Brain microvascular endothelial cell (primary cell): ENCODE results near the gene SLC5A3.

Experiments
- DNase-seq: peaks from one replicate; pipeline ENCODE4 v3.0.0-alpha.2; 2020
- H3K27ac ChIP-seq: fragments of 250-450 bp; sonication (Bioruptor Pico); 2 replicates; pipeline ENCODE4 v1.5.1; 2020; ENCODE audit warnings: mild to moderate bottlenecking, moderate library complexity
- H3K27me3 ChIP-seq: fragments of 250-450 bp; sonication (Bioruptor Pico); replicated peaks from 2 replicates; pipeline ENCODE4 v1.5.1; 2020; ENCODE audit warnings: mild to moderate bottlenecking
- H3K36me3 ChIP-seq: fragments of 250-450 bp; sonication (Bioruptor Pico); replicated peaks from 2 replicates; pipeline ENCODE4 v1.5.1; 2020; ENCODE audit warnings: mild to moderate bottlenecking
- H3K4me3 ChIP-seq: 2 replicates; pipeline ENCODE4 v1.5.1; 2011; ENCODE audit warnings: low read depth, mild to moderate bottlenecking, control low read depth, low read length, moderate library complexity
- in situ Hi-C: cut with HindIII; loops from 2 replicates; pipeline ENCODE4 v1.10.0; 2017; ENCODE audit warnings: low sequenced_read_pairs, low pct_ligation_motif_present
- TF ChIP-seq, protein P1 (sequence below): IDR thresholded peaks from 2 replicates; pipeline ENCODE4 v1.5.1; 2011; ENCODE audit warnings: low read depth, mild to moderate bottlenecking, moderate library complexity, low read length, control low read depth, inconsistent platforms; ENCODE audit errors: missing control alignments

SLC5A3 gene

DNA sequence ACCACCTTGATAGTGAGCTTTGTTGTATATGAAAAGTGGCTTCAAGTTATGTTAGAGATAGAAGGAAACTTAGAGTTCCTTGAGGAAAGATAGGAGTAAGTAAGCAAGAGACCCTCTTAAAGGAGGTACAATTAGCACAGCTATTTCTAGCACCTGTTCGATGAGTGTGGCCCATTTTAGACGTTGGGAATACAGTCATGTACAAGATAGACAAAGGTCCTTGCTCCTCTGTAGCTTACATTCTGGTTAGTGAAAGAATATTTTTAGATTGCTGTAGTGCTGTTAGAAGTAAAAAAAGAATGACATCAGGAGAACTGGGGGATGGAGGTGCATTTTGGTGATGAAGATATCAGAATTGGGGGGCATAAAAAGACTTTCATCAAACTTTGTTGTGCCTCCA is 47.5 kb downstream of the SLC5A3 start:
- Histone ChIP-seq H3K36me3 (no peaks in the 10 kb centered on the region), H3K4me3 (no peak overlapping the region), H3K27ac (no peak overlapping the region), H3K27me3 (no peaks in the 10 kb centered on the region)
- no peak for DNase-seq
- in situ Hi-C loops: no loop called here
- TF ChIP-seq, protein P1, sequence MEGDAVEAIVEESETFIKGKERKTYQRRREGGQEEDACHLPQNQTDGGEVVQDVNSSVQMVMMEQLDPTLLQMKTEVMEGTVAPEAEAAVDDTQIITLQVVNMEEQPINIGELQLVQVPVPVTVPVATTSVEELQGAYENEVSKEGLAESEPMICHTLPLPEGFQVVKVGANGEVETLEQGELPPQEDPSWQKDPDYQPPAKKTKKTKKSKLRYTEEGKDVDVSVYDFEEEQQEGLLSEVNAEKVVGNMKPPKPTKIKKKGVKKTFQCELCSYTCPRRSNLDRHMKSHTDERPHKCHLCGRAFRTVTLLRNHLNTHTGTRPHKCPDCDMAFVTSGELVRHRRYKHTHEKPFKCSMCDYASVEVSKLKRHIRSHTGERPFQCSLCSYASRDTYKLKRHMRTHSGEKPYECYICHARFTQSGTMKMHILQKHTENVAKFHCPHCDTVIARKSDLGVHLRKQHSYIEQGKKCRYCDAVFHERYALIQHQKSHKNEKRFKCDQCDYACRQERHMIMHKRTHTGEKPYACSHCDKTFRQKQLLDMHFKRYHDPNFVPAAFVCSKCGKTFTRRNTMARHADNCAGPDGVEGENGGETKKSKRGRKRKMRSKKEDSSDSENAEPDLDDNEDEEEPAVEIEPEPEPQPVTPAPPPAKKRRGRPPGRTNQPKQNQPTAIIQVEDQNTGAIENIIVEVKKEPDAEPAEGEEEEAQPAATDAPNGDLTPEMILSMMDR: no peak

DNA sequence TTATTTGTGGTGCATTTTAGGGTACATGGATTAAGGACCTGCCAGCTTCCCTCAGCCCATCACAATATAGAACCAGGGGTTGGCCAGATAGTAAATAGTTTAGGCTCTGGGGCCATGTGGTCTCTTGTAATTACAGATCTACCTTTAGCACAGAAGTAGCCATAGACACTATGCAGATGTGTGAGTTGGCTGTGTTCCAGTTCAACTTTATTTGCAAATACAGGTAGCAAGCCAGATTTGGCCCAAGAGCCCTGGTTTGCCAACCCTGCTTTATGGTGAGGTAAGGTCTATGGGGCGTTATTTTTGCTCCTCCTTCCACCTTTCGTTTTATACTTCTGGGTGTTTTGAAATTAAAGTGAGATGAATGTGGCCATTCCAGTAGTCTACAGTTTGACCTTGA is 48.7 kb downstream of the SLC5A3 start:
- no peaks in the 10 kb centered on the region for H3K36me3 ChIP-seq
- H3K27ac ChIP-seq: no peak overlapping the region
- in situ Hi-C loops: no loop called here

More for the DNA sequence above, 48.7 kb downstream of the SLC5A3 start:
- Histone ChIP-seq H3K27me3 (no peaks in the 10 kb centered on the region), H3K4me3 (no peak overlapping the region)
- DNase-seq: no peak
- TF ChIP-seq, protein P1: no peak
